T-helper 1 cell treated with Interleukin-12 subunit alpha and Interleukin-12 subunit beta and Interleukin-4 antibody, amounts not matched to agents 30 ng/mL and 1 ng/mL, for 36 hours (primary cell): Measurements from ENCODE around the gene TAF6. TPM values are rescaled to one million over a fixed set of nuclear protein-coding genes. Genes with fewer than 3 reads are reported as not detected.

Source experiments
- intact Hi-C: fragments of 100-400 bp; cut with micrococcal nuclease; formaldehyde crosslinking; loops from one replicate; pipeline ENCODE4 v1.15.1; 2024
- total RNA-seq: library from RNA; stranded (reverse); gene quantifications from 2 replicates; pipeline ENCODE4 v1.2.3, GENCODE V29; 2022

TAF6 gene
- total RNA-seq, 1 donor from 2014 or later: 69.0 TPM

- intact Hi-C loops: loop anchor here (10.0 kb wide), 1 partner anchor 550 kb away; the partner anchor contains the start of gene GNB2
Measured at GRCh38 chr7:100124301-100125230, 5.4 kb upstream of the TAF6 start.

GRCh38 chr7:100122568-100122967 is 3.4 kb upstream of the TAF6 start:
- intact Hi-C loops: loop anchor here (10.0 kb wide), 1 partner anchor 552 kb away; the partner anchor contains the start of gene GNB2

GRCh38 chr7:100122067-100122466 is 2.9 kb upstream of the TAF6 start:
- intact Hi-C loops: loop anchor here (10.0 kb wide), 1 partner anchor 553 kb away; the partner anchor contains the start of gene GNB2

- intact Hi-C loops: loop anchor here (1.0 to 10.0 kb wide), 2 partner anchors 308 to 554 kb away; partner anchors contain the start of genes GNB2 and ZCWPW1
Measured at GRCh38 chr7:100120733-100121036, 1.5 kb upstream of the TAF6 start.

- intact Hi-C loops: loop anchor here (1.0 to 10.0 kb wide), 12 partner anchors 7 to 555 kb away; partner anchors contain the start of genes AGFG2, AP4M1, COPS6 and FBXO24
Measured at GRCh38 chr7:100119970-100120732, 993 bp upstream of the TAF6 start.

- intact Hi-C loops: loop anchor here (1.0 to 2.0 kb wide), 10 partner anchors 9 to 468 kb away; partner anchors contain the start of genes AGFG2, AP4M1, COPS6 and FBXO24
Measured at GRCh38 chr7:100118388-100119071, 628 bp downstream of the TAF6 start.

GRCh38 chr7:100115026-100115425 is 4.1 kb downstream of the TAF6 start:
- intact Hi-C loops: no loop called here

GRCh38 chr7:100111914-100112313 is 7.2 kb downstream of the TAF6 start:
- intact Hi-C loops: no loop called here

- intact Hi-C loops: no loop called here
Measured at GRCh38 chr7:100111156-100111555, 8.0 kb downstream of the TAF6 start.

GRCh38 chr7:100109521-100110163 is 9.5 kb downstream of the TAF6 start:
- intact Hi-C loops: no loop called here

GRCh38 chr7:100107890-100108289 is 11.3 kb downstream of the TAF6 start:
- intact Hi-C loops: no loop called here

- intact Hi-C loops: no loop called here
Measured at GRCh38 chr7:100107125-100107737, 11.9 kb downstream of the TAF6 start.

- intact Hi-C loops: no loop called here
Measured at GRCh38 chr7:100106633-100107032, 12.5 kb downstream of the TAF6 start.

- intact Hi-C loops: no loop called here
Measured at GRCh38 chr7:100105534-100105933, 13.6 kb downstream of the TAF6 start.

GRCh38 chr7:100102950-100103840 is 16.0 kb downstream of the TAF6 start:
- intact Hi-C loops: loop anchor here (5.0 kb wide), 1 partner anchor 546 kb away; the partner anchor contains the start of gene ZNF655

- intact Hi-C loops: loop anchor here (1.0 to 5.0 kb wide), 8 partner anchors 18 to 752 kb away; partner anchors contain the start of genes CNPY4, FBXO24, LAMTOR4 and LRCH4
Measured at GRCh38 chr7:100101016-100101862, 17.9 kb downstream of the TAF6 start, which contains the start of the genes AP4M1 and MCM7. TSS of gene AP4M1 (plus strand) at chr7:100101643. CDS start at chr7:100101715, 72 bp downstream. TSS of gene MCM7 (minus strand) at chr7:100101397. CDS start at chr7:100101294, 103 bp downstream.

- intact Hi-C loops: loop anchor here (1.0 to 5.0 kb wide), 12 partner anchors 11 to 752 kb away; partner anchors contain the start of genes CNPY4, FBXO24, LAMTOR4 and LRCH4
Measured at GRCh38 chr7:100100420-100101015, 18.6 kb downstream of the TAF6 start.
